HFFc6 (cell line): ENCODE measurements around the gene TMEM132D. TPM values are rescaled to one million over a fixed set of nuclear protein-coding genes. Genes with fewer than 3 reads are reported as not detected.

ENCODE experiments used
- DNase-seq: peaks from one replicate; pipeline ENCODE4 v3.0.0-alpha.2; 2018
- H3K27ac Mint-ChIP-seq: 2 replicates; pipeline ENCODE4 v1.8.0; 2020; ENCODE audit warnings: mild to moderate bottlenecking, mixed read lengths
- H3K27me3 Mint-ChIP-seq: 2 replicates; pipeline ENCODE4 v1.8.0; 2021; ENCODE audit warnings: mild to moderate bottlenecking, moderate library complexity, mixed read lengths; ENCODE audit not compliant: insufficient read depth
- H3K36me3 Mint-ChIP-seq: 2 replicates; pipeline ENCODE4 v1.8.0; 2021; ENCODE audit warnings: low read depth, mixed read lengths
- H3K4me1 Mint-ChIP-seq: 2 replicates; pipeline ENCODE4 v1.8.0; 2020; ENCODE audit warnings: low read depth, mixed read lengths
- H3K4me3 Mint-ChIP-seq: 2 replicates; pipeline ENCODE4 v1.8.0; 2020; ENCODE audit warnings: mild to moderate bottlenecking, moderate library complexity, mixed read lengths
- H3K9me3 Mint-ChIP-seq: 2 replicates; pipeline ENCODE4 v1.8.0; 2020; ENCODE audit warnings: mild to moderate bottlenecking, mixed read lengths
- CTCF ChIP-seq: fragments of 200-600 bp; sonication (generic); IDR thresholded peaks from 2 replicates; pipeline ENCODE4 v1.5.0; 2021; ENCODE audit warnings: antibody characterized with exemption, mild to moderate bottlenecking
- total RNA-seq, 6 experiments: library from RNA; stranded (reverse); fragmentation: NEBNext Ultra II Directional; extraction: Animal tissue kit (Norgen Biotek cat#: 25700); gene quantifications; 2 replicates in 1 of 6; 3 replicates in 5 of 6; pipeline ENCODE4 v1.2.3, GENCODE V29; 2021

TMEM132D gene
- total RNA-seq, 6 experiments from 2014 or later = not detected

GRCh38 chr12:129231491-129231890, 672.3 kb downstream of the TMEM132D start:
- Mint-ChIP-seq H3K27ac (no peak overlapping the region), H3K36me3 (no peaks in the 10 kb centered on the region), H3K4me3 (no peak overlapping the region), H3K27me3 (no peaks in the 10 kb centered on the region; the same call in 1 of the 2 replicates), H3K4me1 (no peaks in the 10 kb centered on the region), H3K9me3 (peaks cover 46% of the 10 kb centered on the region)
- no peak for DNase-seq
- no peak for TF ChIP-seq CTCF

GRCh38 chr12:129230995-129231394, 672.8 kb downstream of the TMEM132D start:
- no peak for TF ChIP-seq CTCF
- Mint-ChIP-seq H3K27me3 (no peaks in the 10 kb centered on the region; the same call in 1 of the 2 replicates), H3K4me1 (no peaks in the 10 kb centered on the region), H3K27ac (no peak overlapping the region), H3K9me3 (peaks cover 41% of the 10 kb centered on the region), H3K36me3 (no peaks in the 10 kb centered on the region), H3K4me3 (no peak overlapping the region)
- no peak for DNase-seq

GRCh38 chr12:129226851-129227250, 677.0 kb downstream of the TMEM132D start:
- Mint-ChIP-seq H3K9me3 (peaks cover 48% of the 10 kb centered on the region), H3K4me1 (no peaks in the 10 kb centered on the region), H3K4me3 (no peak overlapping the region), H3K27ac (no peak overlapping the region), H3K27me3 (no peaks in the 10 kb centered on the region; the same call in 1 of the 2 replicates), H3K36me3 (no peaks in the 10 kb centered on the region)
- no peak for DNase-seq
- TF ChIP-seq CTCF = no peak

DNA sequence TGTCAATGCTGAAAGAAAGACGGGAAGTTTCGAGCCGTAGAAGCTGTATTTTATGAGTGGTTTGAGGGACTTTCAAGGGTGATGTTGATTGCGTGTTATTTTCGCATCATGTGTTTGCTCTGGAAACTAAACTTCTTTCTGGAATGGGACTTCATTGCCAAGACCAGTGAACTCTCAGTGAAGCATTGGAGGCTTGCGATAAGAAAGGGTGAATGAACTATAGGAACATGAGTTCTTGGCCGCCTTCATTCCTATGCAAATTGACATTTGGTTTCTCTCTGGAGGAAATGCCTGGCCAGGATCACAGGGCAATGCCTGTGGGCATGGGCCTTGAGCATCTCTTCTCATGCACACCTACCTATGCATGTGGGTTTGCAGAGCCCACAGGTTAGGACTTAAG, 677.8 kb downstream of the TMEM132D start:
- Mint-ChIP-seq H3K27ac (no peak overlapping the region), H3K4me3 (no peak overlapping the region), H3K9me3 (peaks cover 48% of the 10 kb centered on the region), H3K27me3 (no peaks in the 10 kb centered on the region; the same call in 1 of the 2 replicates), H3K4me1 (no peaks in the 10 kb centered on the region), H3K36me3 (no peaks in the 10 kb centered on the region)
- no peak for TF ChIP-seq CTCF
- no peak for DNase-seq

DNA sequence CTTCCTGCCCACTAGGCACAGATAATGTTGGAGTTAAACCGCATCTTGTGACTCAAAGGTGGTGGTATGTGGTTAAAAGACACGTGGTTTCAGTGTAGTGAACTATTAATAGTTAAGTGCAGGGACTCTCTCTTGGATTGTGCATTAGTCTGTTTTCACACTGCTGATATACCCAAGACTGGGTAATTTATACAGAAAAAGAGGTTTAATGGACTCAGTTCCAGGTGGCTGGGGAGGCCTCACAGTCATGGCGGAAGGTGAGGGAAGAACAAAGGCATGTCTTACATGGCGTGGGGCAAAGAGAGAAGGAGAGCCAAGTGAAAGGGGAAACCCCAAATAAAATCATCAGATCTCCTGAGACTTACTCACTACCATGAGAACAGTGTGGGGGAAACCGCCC, 688.3 kb downstream of the TMEM132D start:
- Mint-ChIP-seq H3K27me3 (no peaks in the 10 kb centered on the region), H3K27ac (no peak overlapping the region), H3K4me3 (no peak overlapping the region), H3K9me3 (peaks cover 70% of the 10 kb centered on the region), H3K36me3 (peaks cover 2% of the 10 kb centered on the region; the same call in 1 of the 2 replicates), H3K4me1 (no peaks in the 10 kb centered on the region)
- no peak for TF ChIP-seq CTCF
- no peak for DNase-seq

- Mint-ChIP-seq H3K36me3 (peaks cover 4% of the 10 kb centered on the region; the same call in 1 of the 2 replicates), H3K9me3 (peaks cover 80% of the 10 kb centered on the region), H3K27me3 (no peaks in the 10 kb centered on the region), H3K4me1 (no peaks in the 10 kb centered on the region), H3K4me3 (no peak overlapping the region), H3K27ac (no peak overlapping the region)
- no peak for DNase-seq
- TF ChIP-seq CTCF = no peak
These were observed 690.3 kb downstream of the TMEM132D start for GRCh38 chr12:129213551-129213950.
